Sigmoid colon (tissue), 4 donors: ENCODE measurements around the gene STAMBPL1.

Experiments used
- CTCF ChIP-seq, 4 experiments: fragments of 450-650 bp in 3 of 4; fragments of 200-600 bp in 1 of 4; IDR thresholded peaks; one replicate each; pipeline ENCODE4 v1.5.1; 2016 to 2019; ENCODE audit warnings: antibody characterized with exemption in 4 of 4, mild to moderate bottlenecking in 3 of 4, moderate library complexity in 2 of 4
- EP300 ChIP-seq, 4 donors: sonication (generic); formaldehyde crosslinking; IDR thresholded peaks; one replicate each; pipeline ENCODE4 v1.6.1; 2017; ENCODE audit warnings: antibody characterized with exemption in 4 of 4
- POLR2A ChIP-seq, 2 donors: fragments of 450-650 bp; IDR thresholded peaks; one replicate each; pipeline ENCODE4 v1.6.1; 2016; ENCODE audit warnings: antibody characterized with exemption in 2 of 2, mild to moderate bottlenecking in 2 of 2, moderate library complexity in 2 of 2
- POLR2AphosphoS5 ChIP-seq, 4 donors: sonication (generic); formaldehyde crosslinking; IDR thresholded peaks; one replicate each; pipeline ENCODE4 v1.6.1; 2017; ENCODE audit warnings: antibody characterized with exemption in 4 of 4

DNA sequence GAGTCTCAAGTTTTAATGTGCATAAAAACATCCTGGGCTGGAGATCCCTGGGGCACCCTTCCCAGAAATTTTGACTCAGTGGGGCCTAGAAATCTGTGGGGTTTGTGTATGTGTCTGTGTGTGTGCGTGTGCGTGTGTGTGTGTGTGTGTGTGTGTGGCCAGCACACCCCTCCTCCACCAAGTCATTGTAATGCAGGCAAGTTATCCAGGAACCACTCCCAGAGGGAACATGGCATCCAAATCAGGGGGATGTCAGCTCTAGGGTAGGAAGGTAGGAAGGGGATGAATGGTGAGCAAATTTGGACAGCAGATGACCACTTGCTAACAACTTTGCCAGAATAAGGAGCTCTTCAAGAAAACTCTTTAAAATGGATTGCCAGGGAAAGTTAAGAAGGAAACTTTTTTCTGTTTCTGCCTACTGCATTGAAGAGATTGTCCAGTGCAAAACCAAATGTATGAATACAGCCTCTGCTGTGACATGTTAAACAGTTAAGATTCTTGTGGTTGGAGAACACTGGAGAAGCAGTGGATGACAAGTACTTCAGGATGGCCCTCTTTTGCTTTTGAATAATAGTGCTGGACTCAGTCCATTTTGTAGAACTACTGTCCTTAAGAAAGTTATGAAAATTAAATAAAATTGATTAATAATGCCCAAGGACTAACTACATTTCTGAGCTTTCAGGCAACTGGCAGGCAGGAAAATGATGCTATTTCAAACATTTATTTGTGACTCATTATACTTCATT, 12.3 kb downstream of the STAMBPL1 start:
- TF ChIP-seq EP300 (IDR thresholded peaks at IDR 0.05) = no peak
- TF ChIP-seq POLR2AphosphoS5 (IDR thresholded peaks at IDR 0.05) = no peak
- no peak for TF ChIP-seq CTCF (IDR thresholded peaks at IDR 0.05)
- TF ChIP-seq POLR2A (IDR thresholded peaks at IDR 0.05) = no peak
